Dendritic cell treated with granulocyte-macrophage colony-stimulating factor and Interleukin-4, amounts not matched to agents 40 ng/mL and 50 ng/mL, for 4 days (primary cell): ENCODE measurements around the gene ZNF831.

Source experiments
- H3K27ac Mint-ChIP-seq: one replicate; pipeline ENCODE4 v1.8.0; 2022; ENCODE audit warnings: mild to moderate bottlenecking, mixed read lengths
- H3K27me3 Mint-ChIP-seq: one replicate; pipeline ENCODE4 v1.8.0; 2022; ENCODE audit warnings: mild to moderate bottlenecking, mixed read lengths
- H3K36me3 Mint-ChIP-seq: one replicate; pipeline ENCODE4 v1.8.0; 2022; ENCODE audit warnings: low read depth, mixed read lengths
- H3K4me1 Mint-ChIP-seq: one replicate; pipeline ENCODE4 v1.8.0; 2022; ENCODE audit warnings: low read depth, mixed read lengths
- H3K4me3 Mint-ChIP-seq: one replicate; pipeline ENCODE4 v1.8.0; 2022; ENCODE audit warnings: mild to moderate bottlenecking, moderate library complexity, mixed read lengths
- H3K9me3 Mint-ChIP-seq: one replicate; pipeline ENCODE4 v1.8.0; 2022; ENCODE audit warnings: mixed read lengths
- intact Hi-C: fragments of 100-400 bp; cut with micrococcal nuclease; formaldehyde crosslinking; loops from one replicate; pipeline ENCODE4 v1.15.0; 2022

The ZNF831 gene

GRCh38 chr20:59163631-59164530 lies at the start of gene ZNF831:
Gene ZNF831, plus strand, starts transcription at chr20:59163821. Its CDS starts 27,199 bp downstream, at chr20:59191020.
- no peak within 1 kb of the TSS for H3K27ac Mint-ChIP-seq
- H3K4me1 Mint-ChIP-seq: peaks cover 29% of the 10 kb centered on the region
- intact Hi-C loops: no loop called here

GRCh38 chr20:59117526-59117925 lies 46.1 kb upstream of the ZNF831 start:
- intact Hi-C loops: no loop called here
- H3K9me3 Mint-ChIP-seq: no peaks in the 10 kb centered on the region
- no peak overlapping the region for H3K4me3 Mint-ChIP-seq
- peaks cover 21% of the 10 kb centered on the region for H3K4me1 Mint-ChIP-seq
- H3K27me3 Mint-ChIP-seq: peaks cover 18% of the 10 kb centered on the region
- no peak overlapping the region for H3K27ac Mint-ChIP-seq
- no peaks in the 10 kb centered on the region for H3K36me3 Mint-ChIP-seq

More at GRCh38 chr20:59163631-59164530, at the start of gene ZNF831:
- Mint-ChIP-seq H3K27me3 (peaks cover 17% of the 10 kb centered on the region), H3K9me3 (no peaks in the 10 kb centered on the region), H3K4me3 (no peak within 1 kb of the TSS), H3K36me3 (no peaks in the 10 kb centered on the region)

- peaks cover 23% of the 10 kb centered on the region for H3K27me3 Mint-ChIP-seq
- intact Hi-C loops: no loop called here
- no peaks in the 10 kb centered on the region for H3K9me3 Mint-ChIP-seq
- no peaks in the 10 kb centered on the region for H3K36me3 Mint-ChIP-seq
- H3K4me3 Mint-ChIP-seq: no peak overlapping the region
- H3K27ac Mint-ChIP-seq: no peak overlapping the region
- H3K4me1 Mint-ChIP-seq: peaks cover 29% of the 10 kb centered on the region
Measured at GRCh38 chr20:59118855-59119254, 44.8 kb upstream of the ZNF831 start.

- no peaks in the 10 kb centered on the region for H3K36me3 Mint-ChIP-seq
- intact Hi-C loops: no loop called here
- no peaks in the 10 kb centered on the region for H3K9me3 Mint-ChIP-seq
- no peak overlapping the region for H3K4me3 Mint-ChIP-seq
- peaks cover 29% of the 10 kb centered on the region for H3K4me1 Mint-ChIP-seq
- no peak overlapping the region for H3K27ac Mint-ChIP-seq
- H3K27me3 Mint-ChIP-seq: peaks cover 25% of the 10 kb centered on the region
Measured at GRCh38 chr20:59120491-59120890, 43.1 kb upstream of the ZNF831 start.

GRCh38 chr20:59120919-59121318 lies 42.7 kb upstream of the ZNF831 start:
- Mint-ChIP-seq H3K27ac (no peak overlapping the region), H3K9me3 (no peaks in the 10 kb centered on the region), H3K4me3 (no peak overlapping the region), H3K36me3 (no peaks in the 10 kb centered on the region), H3K27me3 (peaks cover 25% of the 10 kb centered on the region), H3K4me1 (peaks cover 29% of the 10 kb centered on the region)
- intact Hi-C loops: no loop called here

GRCh38 chr20:59121714-59122565 lies 41.7 kb upstream of the ZNF831 start:
- H3K27ac Mint-ChIP-seq: no peak overlapping the region
- intact Hi-C loops: no loop called here
- H3K27me3 Mint-ChIP-seq: peaks cover 25% of the 10 kb centered on the region
- peaks cover 29% of the 10 kb centered on the region for H3K4me1 Mint-ChIP-seq
- H3K9me3 Mint-ChIP-seq: no peaks in the 10 kb centered on the region
- no peak overlapping the region for H3K4me3 Mint-ChIP-seq
- H3K36me3 Mint-ChIP-seq: no peaks in the 10 kb centered on the region

GRCh38 chr20:59122566-59122919 lies 41.1 kb upstream of the ZNF831 start:
- no peaks in the 10 kb centered on the region for H3K9me3 Mint-ChIP-seq
- H3K27ac Mint-ChIP-seq: no peak overlapping the region
- H3K27me3 Mint-ChIP-seq: peaks cover 24% of the 10 kb centered on the region
- H3K4me3 Mint-ChIP-seq: no peak overlapping the region
- intact Hi-C loops: no loop called here
- no peaks in the 10 kb centered on the region for H3K36me3 Mint-ChIP-seq
- peaks cover 29% of the 10 kb centered on the region for H3K4me1 Mint-ChIP-seq

GRCh38 chr20:59123011-59123677 lies 40.5 kb upstream of the ZNF831 start:
- Mint-ChIP-seq H3K4me3 (no peak overlapping the region), H3K4me1 (peaks cover 29% of the 10 kb centered on the region), H3K36me3 (no peaks in the 10 kb centered on the region), H3K9me3 (no peaks in the 10 kb centered on the region), H3K27ac (no peak overlapping the region), H3K27me3 (peaks cover 24% of the 10 kb centered on the region)
- intact Hi-C loops: no loop called here

- Mint-ChIP-seq H3K4me1 (peaks cover 29% of the 10 kb centered on the region), H3K27ac (no peak overlapping the region), H3K4me3 (no peak overlapping the region), H3K27me3 (peaks cover 22% of the 10 kb centered on the region), H3K36me3 (no peaks in the 10 kb centered on the region), H3K9me3 (no peaks in the 10 kb centered on the region)
- intact Hi-C loops: no loop called here
Measured at GRCh38 chr20:59123678-59124255, 39.9 kb upstream of the ZNF831 start.

GRCh38 chr20:59124296-59125029 lies 39.2 kb upstream of the ZNF831 start:
- intact Hi-C loops: no loop called here
- H3K4me1 Mint-ChIP-seq: peaks cover 29% of the 10 kb centered on the region
- peaks cover 22% of the 10 kb centered on the region for H3K27me3 Mint-ChIP-seq
- no peak overlapping the region for H3K4me3 Mint-ChIP-seq
- H3K36me3 Mint-ChIP-seq: no peaks in the 10 kb centered on the region
- no peak overlapping the region for H3K27ac Mint-ChIP-seq
- no peaks in the 10 kb centered on the region for H3K9me3 Mint-ChIP-seq

GRCh38 chr20:59125332-59125731 lies 38.3 kb upstream of the ZNF831 start:
- H3K4me1 Mint-ChIP-seq: peaks cover 20% of the 10 kb centered on the region
- no peaks in the 10 kb centered on the region for H3K36me3 Mint-ChIP-seq
- no peak overlapping the region for H3K4me3 Mint-ChIP-seq
- intact Hi-C loops: no loop called here
- no peak overlapping the region for H3K27ac Mint-ChIP-seq
- H3K27me3 Mint-ChIP-seq: peaks cover 19% of the 10 kb centered on the region
- H3K9me3 Mint-ChIP-seq: no peaks in the 10 kb centered on the region

- no peak overlapping the region for H3K27ac Mint-ChIP-seq
- peaks cover 15% of the 10 kb centered on the region for H3K4me1 Mint-ChIP-seq
Measured at GRCh38 chr20:59125836-59126235, 37.8 kb upstream of the ZNF831 start.

GRCh38 chr20:59127839-59128238 lies 35.8 kb upstream of the ZNF831 start:
- intact Hi-C loops: no loop called here
- Mint-ChIP-seq H3K27ac (no peak overlapping the region), H3K9me3 (no peaks in the 10 kb centered on the region), H3K4me1 (peaks cover 7% of the 10 kb centered on the region), H3K27me3 (peaks cover 10% of the 10 kb centered on the region), H3K36me3 (no peaks in the 10 kb centered on the region), H3K4me3 (no peak overlapping the region)

More at GRCh38 chr20:59125836-59126235, 37.8 kb upstream of the ZNF831 start:
- Mint-ChIP-seq H3K27me3 (peaks cover 19% of the 10 kb centered on the region), H3K36me3 (no peaks in the 10 kb centered on the region), H3K4me3 (no peak overlapping the region), H3K9me3 (no peaks in the 10 kb centered on the region)
- intact Hi-C loops: no loop called here
